HepG2 (cell line): Measurements from ENCODE around the gene CHID1. TPM values are rescaled to one million over a fixed set of nuclear protein-coding genes. Genes with fewer than 3 reads are reported as not detected.
A peak's percentile ranks its signal among the peaks of the same experiment; 100 is the strongest.

ENCODE experiments used
- ARNT2 ChIP-seq: sonication (generic); formaldehyde crosslinking; IDR thresholded peaks from 2 replicates; pipeline ENCODE4 v1.8.0; 2022; ENCODE audit warnings: mild to moderate bottlenecking, low read depth, missing genetic modification reagents, moderate library complexity
- BHLHE40 ChIP-seq: IDR thresholded peaks from 2 replicates; pipeline ENCODE4 v1.6.1; 2011; ENCODE audit warnings: low read length, improper control_type of control experiment
- CREM ChIP-seq, 2 experiments: sonication (generic) in 1 of 2; formaldehyde crosslinking in 1 of 2; IDR thresholded peaks; 2 replicates each; pipeline versions ENCODE4 v1.4.0 to v1.6.1; 2016 to 2020; ENCODE audit warnings: antibody characterized with exemption in 1 of 2, mild to moderate bottlenecking in 1 of 2, missing genetic modification reagents in 1 of 2
- DNMT1 ChIP-seq: sonication (generic); formaldehyde crosslinking; IDR thresholded peaks from 2 replicates; pipeline ENCODE4 v1.5.1; 2020; ENCODE audit warnings: mild to moderate bottlenecking, missing genetic modification reagents
- GMEB2 ChIP-seq: IDR thresholded peaks from 2 replicates; pipeline ENCODE4 v1.6.1; 2016; ENCODE audit warnings: missing biosample characterization, missing genetic modification reagents, low read depth
- HDAC1 ChIP-seq: sonication (generic); formaldehyde crosslinking; IDR thresholded peaks from 2 replicates; pipeline ENCODE4 v1.5.1; 2020; ENCODE audit warnings: mild to moderate bottlenecking, missing genetic modification reagents
- IRX3 ChIP-seq: sonication (generic); formaldehyde crosslinking; IDR thresholded peaks from 2 replicates; pipeline ENCODE4 v1.8.1; 2023; ENCODE audit warnings: mild to moderate bottlenecking, low read depth, missing genetic modification reagents, borderline replicate concordance
- JUN ChIP-seq: sonication (generic); formaldehyde crosslinking; IDR thresholded peaks from 2 replicates; pipeline ENCODE4 v1.4.0; 2020; ENCODE audit warnings: mild to moderate bottlenecking, missing genetic modification reagents
- KMT2B ChIP-seq: IDR thresholded peaks from 2 replicates; pipeline ENCODE4 v1.6.1; 2016; ENCODE audit warnings: missing genetic modification reagents, missing compliant biosample characterization
- POGZ ChIP-seq: sonication (generic); formaldehyde crosslinking; IDR thresholded peaks from 2 replicates; pipeline ENCODE4 v1.4.0; 2020; ENCODE audit warnings: mild to moderate bottlenecking, missing genetic modification reagents
- RBM22 ChIP-seq: fragments of 200-400 bp; formaldehyde crosslinking; optimal IDR thresholded peaks from 2 replicates; pipeline ENCODE3; 2017; ENCODE audit warnings: mild to moderate bottlenecking, low read length, moderate library complexity
- SMAD3 ChIP-seq: sonication (generic); formaldehyde crosslinking; IDR thresholded peaks from 2 replicates; pipeline ENCODE4 v1.4.0; 2020; ENCODE audit warnings: missing genetic modification reagents
- SMARCE1 ChIP-seq: fragments of 450-650 bp; IDR thresholded peaks from 2 replicates; pipeline ENCODE4 v1.6.1; 2017; ENCODE audit warnings: borderline replicate concordance
- SRSF9 ChIP-seq: fragments of 200-400 bp; formaldehyde crosslinking; IDR thresholded peaks from 2 replicates; pipeline ENCODE4 v1.6.1; 2018; ENCODE audit warnings: borderline replicate concordance, mild to moderate bottlenecking, low read depth, low read length; ENCODE audit not compliant: insufficient read depth, poor library complexity, severe bottlenecking
- TEAD2 ChIP-seq: sonication (generic); formaldehyde crosslinking; IDR thresholded peaks from 2 replicates; pipeline ENCODE4 v1.9.0; 2021; ENCODE audit warnings: missing genetic modification reagents
- ZFP37 ChIP-seq: sonication (generic); formaldehyde crosslinking; IDR thresholded peaks from 2 replicates; pipeline ENCODE4 v1.4.0; 2020; ENCODE audit warnings: missing genetic modification reagents, borderline replicate concordance
- ZNF138 ChIP-seq: sonication (generic); formaldehyde crosslinking; IDR thresholded peaks from 2 replicates; pipeline ENCODE4 v1.5.0; 2020; ENCODE audit warnings: mild to moderate bottlenecking, low read depth, missing genetic modification reagents
- ZNF143 ChIP-seq: sonication (generic); formaldehyde crosslinking; IDR thresholded peaks from 2 replicates; pipeline ENCODE4 v1.4.0; 2020; ENCODE audit warnings: missing genetic modification reagents
- ZNF574 ChIP-seq: sonication (generic); formaldehyde crosslinking; IDR thresholded peaks from 2 replicates; pipeline ENCODE4 v1.4.0; 2020; ENCODE audit warnings: missing genetic modification reagents
- ZNF576 ChIP-seq: sonication (generic); formaldehyde crosslinking; IDR thresholded peaks from 2 replicates; pipeline ENCODE4 v1.4.0; 2020; ENCODE audit warnings: mild to moderate bottlenecking, missing genetic modification reagents
- ZNF709 ChIP-seq: sonication (generic); formaldehyde crosslinking; IDR thresholded peaks from 2 replicates; pipeline ENCODE4 v1.5.0; 2020; ENCODE audit warnings: mild to moderate bottlenecking, missing genetic modification reagents
- ZXDC ChIP-seq: sonication (generic); formaldehyde crosslinking; IDR thresholded peaks from 2 replicates; pipeline ENCODE4 v1.5.0; 2020; ENCODE audit warnings: mild to moderate bottlenecking, missing genetic modification reagents
- polyA plus RNA-seq, 8 experiments: library from polyadenylated mRNA; depleted of rRNA in 3 of 8; stranded (reverse) in 7 of 8; unstranded in 1 of 8; fragments of >200 nt; fragmentation: Illumina TruSeq in 4 of 8; extraction: Trizol in 4 of 8; gene quantifications; 2 replicates each; pipeline versions ENCODE4 v1.2.1 to v1.2.3, GENCODE V29; 2011 to 2016; ENCODE audit warnings: low read depth in 4 of 8, missing spikeins in 1 of 8, mixed read lengths in 1 of 8; ENCODE audit not compliant: insufficient read depth in 1 of 8
- total RNA-seq, 5 experiments: library from RNA; depleted of rRNA; stranded (reverse); fragments of >200 nt; fragmentation: Illumina TruSeq; extraction: Trizol; gene quantifications; 2 replicates each; pipeline ENCODE4 v1.2.3, GENCODE V29; 2016; ENCODE audit warnings: low read depth in 1 of 5

CHID1 gene
- total and polyA plus RNA-seq, 2 of the 13 experiments (the other 11 are each of a cell fraction or from before 2014, with no cell fraction given) = 65.1 to 93.6 TPM

- no peak for TF ChIP-seq GMEB2
- no peak for TF ChIP-seq IRX3
- TF ChIP-seq SRSF9 = no peak
- peak; percentile 94 for TF ChIP-seq HDAC1 (CRISPR knock-in tag)
- TF ChIP-seq KMT2B = 0 out of 2 replicates have a peak, but pooled peaks have one; percentile 46
- TF ChIP-seq ZNF709 (CRISPR knock-in tag) = 0 out of 2 replicates have a peak, but pooled peaks have one; percentile 65
- TF ChIP-seq RBM22 = no peak
- TF ChIP-seq CREM (IDR thresholded peaks at IDR 0.05) = no peak; the same call in 1 of the 2 replicates
- no peak for TF ChIP-seq CREM (CRISPR knock-in tag; IDR thresholded peaks at IDR 0.05)
- TF ChIP-seq JUN (CRISPR knock-in tag) = no peak
- TF ChIP-seq ZNF576 = no peak
- no peak for TF ChIP-seq TEAD2
- TF ChIP-seq POGZ (CRISPR knock-in tag) = peak; percentile 46; the same call in 1 of the 2 replicates
- no peak for TF ChIP-seq ZFP37 (CRISPR knock-in tag)
- TF ChIP-seq SMAD3 (CRISPR knock-in tag) = no peak
- no peak for TF ChIP-seq ZNF143
- no peak for TF ChIP-seq ZNF138 (CRISPR knock-in tag)
- TF ChIP-seq BHLHE40 = peak; percentile 80
- no peak for TF ChIP-seq SMARCE1
- peak; percentile 56; the same call in 1 of the 2 replicates for TF ChIP-seq ARNT2 (CRISPR knock-in tag)
- TF ChIP-seq DNMT1 = peak; percentile 28; the same call in 1 of the 2 replicates
- TF ChIP-seq ZXDC (CRISPR knock-in tag) = peak; percentile 64; the same call in 1 of the 2 replicates
- TF ChIP-seq ZNF574 (CRISPR knock-in tag) = peak; percentile 53; the same call in 1 of the 2 replicates
These were observed 66.6 kb downstream of the CHID1 start (continued) for GRCh38 chr11:843818-844692.
